H1 (cell line): ENCODE results near the gene STRIP2. TPM values are rescaled to one million over a fixed set of nuclear protein-coding genes. Genes with fewer than 3 reads are reported as not detected.

ENCODE experiments used
- CTCF ChIA-PET: fragments of 300-600 bp; sonication (Branson Sonifier 250); formaldehyde crosslinking; loops from one replicate; lab custom pipeline; 2021; ENCODE audit not compliant: partially characterized antibody; lab: Charles Lee
- POLR2A ChIA-PET: fragments of 300-600 bp; sonication (Branson Sonifier 250); formaldehyde crosslinking; loops from one replicate; lab custom pipeline; 2021; ENCODE audit warnings: inconsistent platforms; ENCODE audit not compliant: partially characterized antibody; lab: Charles Lee
- DNase-seq, 2 experiments: peaks; one replicate each; pipeline versions ENCODE4 v3.0.0 to v3.0.0-alpha.2; 2010 to 2022; ENCODE audit warnings: low spot score in 2 of 2, low read depth in 1 of 2, mixed read lengths in 1 of 2
- FAIRE-seq: peaks from 2 replicates; lab custom pipeline; 2011; peaks lifted over from hg19 to GRCh38; lab: Jason Lieb, UNC
- H2AFZ ChIP-seq: 2 replicates; pipeline ENCODE4 v1.8.1; 2012; ENCODE audit warnings: low read length, inconsistent platforms
- H2AK5ac ChIP-seq: 2 replicates; pipeline ENCODE4 v1.6.1; 2013; ENCODE audit warnings: low read depth, low read length
- H2BK120ac ChIP-seq: replicated peaks from 2 replicates; pipeline ENCODE3; 2013; ENCODE audit warnings: low read depth, low read length, inconsistent platforms
- H2BK12ac ChIP-seq: 2 replicates; pipeline ENCODE4 v1.6.1; 2013; ENCODE audit warnings: low read depth, low read length
- H2BK15ac ChIP-seq: 2 replicates; pipeline ENCODE4 v1.6.1; 2013; ENCODE audit warnings: low read length
- H2BK20ac ChIP-seq: 2 replicates; pipeline ENCODE4 v1.6.1; 2013; ENCODE audit warnings: low read length
- H2BK5ac ChIP-seq: 2 replicates; pipeline ENCODE4 v1.6.1; 2013; ENCODE audit warnings: low read depth, low read length
- H3K14ac ChIP-seq: 2 replicates; pipeline ENCODE4 v1.6.1; 2013; ENCODE audit warnings: inconsistent platforms; ENCODE audit not compliant: insufficient read length
- H3K18ac ChIP-seq: 2 replicates; pipeline ENCODE4 v1.6.1; 2013; ENCODE audit warnings: low read length; ENCODE audit errors: extremely low read depth
- H3K23ac ChIP-seq: 2 replicates; pipeline ENCODE4 v1.6.1; 2013; ENCODE audit warnings: inconsistent platforms; ENCODE audit not compliant: insufficient read length
- H3K23me2 ChIP-seq: 2 replicates; pipeline ENCODE4 v1.6.1; 2013; ENCODE audit warnings: low read depth, low read length
- H3K27ac ChIP-seq: 2 replicates; pipeline ENCODE4 v1.6.1; 2011; ENCODE audit warnings: low read depth, low read length, inconsistent platforms
- H3K27me3 ChIP-seq, 4 experiments: replicated peaks in 1 of 4; 1 replicate in 1 of 4; 2 replicates in 3 of 4; pipeline versions ENCODE4 v1.6.1 to v1.8.1; 2011 to 2013; ENCODE audit warnings: low read length in 3 of 4, mild to moderate bottlenecking in 3 of 4, inconsistent platforms in 2 of 4, mixed read lengths in 2 of 4, moderate library complexity in 1 of 4; ENCODE audit not compliant: control insufficient read depth in 3 of 4, insufficient read depth in 3 of 4; ENCODE audit errors: extremely low read depth in 1 of 4
- H3K36me3 ChIP-seq, 4 experiments: 2 replicates each; pipeline versions ENCODE4 v1.6.1 to v1.8.1; 2011 to 2013; ENCODE audit warnings: mild to moderate bottlenecking in 4 of 4, low read length in 3 of 4, moderate library complexity in 2 of 4, control low read depth in 1 of 4, inconsistent platforms in 1 of 4; ENCODE audit not compliant: insufficient read depth in 4 of 4, control insufficient read depth in 2 of 4
- H3K4ac ChIP-seq: replicated peaks from 2 replicates; pipeline ENCODE3; 2013; ENCODE audit warnings: low read length, low read depth, mixed read lengths, inconsistent platforms; ENCODE audit not compliant: insufficient read length
- H3K4me1 ChIP-seq, 4 experiments: replicated peaks in 1 of 4; 1 replicate in 1 of 4; 2 replicates in 3 of 4; pipeline versions ENCODE4 v1.6.1 to v1.8.1; 2011 to 2013; ENCODE audit warnings: low read length in 3 of 4, inconsistent platforms in 2 of 4, mixed read lengths in 1 of 4; ENCODE audit not compliant: insufficient read depth in 4 of 4, control insufficient read depth in 3 of 4
- H3K4me2 ChIP-seq, 2 experiments: 2 replicates each; pipeline versions ENCODE4 v1.6.1 to v1.8.1; 2011 to 2013; ENCODE audit warnings: low read depth in 2 of 2, low read length in 2 of 2, control low read depth in 1 of 2, inconsistent platforms in 1 of 2, mild to moderate bottlenecking in 1 of 2; ENCODE audit not compliant: insufficient read depth in 1 of 2
- H3K4me3 ChIP-seq, 4 experiments: fragments of 200-600, 300-600 bp in 1 of 4; sonication (generic), shearing (Covaris generic), sonication (Bioruptor Twin) in 1 of 4; 2 replicates each; pipeline versions ENCODE4 v1.5.1 to v1.8.1; 2011 to 2016; ENCODE audit warnings: low read length in 4 of 4, low read depth in 3 of 4, control low read depth in 2 of 4, inconsistent platforms in 2 of 4, mild to moderate bottlenecking in 2 of 4, mixed read lengths in 1 of 4, moderate library complexity in 1 of 4; ENCODE audit not compliant: insufficient read depth in 2 of 4; ENCODE audit errors: extremely low read depth in 1 of 4
- H3K56ac ChIP-seq: replicated peaks from 2 replicates; pipeline ENCODE3; 2013; ENCODE audit warnings: low read depth, mild to moderate bottlenecking, mixed read lengths, low read length, inconsistent platforms; ENCODE audit not compliant: insufficient read length
- H3K79me1 ChIP-seq: 2 replicates; pipeline ENCODE4 v1.6.1; 2013; ENCODE audit warnings: low read depth, low read length, control low read depth
- H3K79me2 ChIP-seq, 2 experiments: 2 replicates each; pipeline versions ENCODE4 v1.6.1 to v1.8.1; 2012 to 2013; ENCODE audit warnings: low read length in 2 of 2, mild to moderate bottlenecking in 2 of 2, inconsistent platforms in 1 of 2; ENCODE audit not compliant: insufficient read depth in 2 of 2, control insufficient read depth in 1 of 2
- H3K9ac ChIP-seq, 4 experiments: replicated peaks in 1 of 4; 1 replicate in 1 of 4; 2 replicates in 3 of 4; pipeline versions ENCODE4 v1.6.1 to v1.8.1; 2011 to 2013; ENCODE audit warnings: low read depth in 3 of 4, low read length in 3 of 4, control low read depth in 2 of 4, mild to moderate bottlenecking in 2 of 4, moderate library complexity in 2 of 4, inconsistent platforms in 1 of 4; ENCODE audit errors: extremely low read depth in 1 of 4
- H3K9me3 ChIP-seq, 2 experiments: 2 replicates each; pipeline versions ENCODE4 v1.6.1 to v1.8.1; 2012 to 2013; ENCODE audit warnings: mild to moderate bottlenecking in 2 of 2, moderate library complexity in 2 of 2, control low read depth in 1 of 2, inconsistent platforms in 1 of 2, low read depth in 1 of 2, low read length in 1 of 2, mixed read lengths in 1 of 2; ENCODE audit not compliant: insufficient read depth in 2 of 2
- H4K20me1 ChIP-seq, 2 experiments: replicated peaks in 1 of 2; 2 replicates each; pipeline versions ENCODE3 to v1.8.1; 2011 to 2013; ENCODE audit warnings: inconsistent platforms in 2 of 2, low read length in 2 of 2, mild to moderate bottlenecking in 1 of 2; ENCODE audit not compliant: insufficient read depth in 2 of 2, control insufficient read depth in 1 of 2
- H4K5ac ChIP-seq: 2 replicates; pipeline ENCODE4 v1.6.1; 2013; ENCODE audit warnings: low read length, low read depth, mixed read lengths, inconsistent platforms; ENCODE audit not compliant: insufficient read length
- H4K8ac ChIP-seq: 2 replicates; pipeline ENCODE4 v1.8.0; 2013; ENCODE audit warnings: mild to moderate bottlenecking, moderate library complexity, low read length, inconsistent platforms; ENCODE audit not compliant: insufficient read depth; ENCODE audit errors: extremely low read depth
- H4K91ac ChIP-seq: replicated peaks from 2 replicates; pipeline ENCODE3; 2013; ENCODE audit warnings: low read length, mixed read lengths, inconsistent platforms; ENCODE audit not compliant: insufficient read length
- BRCA1 ChIP-seq: IDR thresholded peaks from 2 replicates; pipeline ENCODE4 v1.6.1; 2012; ENCODE audit warnings: low read depth, low read length, improper control_type of control experiment
- CBX5 ChIP-seq: fragments of 300-800, 300-1000 bp; sonication (generic); IDR thresholded peaks from 2 replicates; pipeline ENCODE4 v1.7.1; 2016; ENCODE audit warnings: antibody characterized with exemption, low read length, low read depth
- EP300 ChIP-seq, 2 experiments: IDR thresholded peaks; 1 replicate in 1 of 2; 2 replicates in 1 of 2; pipeline ENCODE4 v1.6.1; 2011 to 2012; ENCODE audit warnings: low read depth in 2 of 2, low read length in 2 of 2, mild to moderate bottlenecking in 2 of 2, borderline replicate concordance in 1 of 2, inconsistent platforms in 1 of 2, moderate library complexity in 1 of 2
- JUND ChIP-seq: IDR thresholded peaks from 2 replicates; pipeline ENCODE4 v1.6.1; 2011; ENCODE audit warnings: mild to moderate bottlenecking, improper control_type of control experiment, low read length
- KDM1A ChIP-seq: fragments of 200-600, 300-600 bp; sonication (generic); IDR thresholded peaks from 2 replicates; pipeline ENCODE4 v1.7.1; 2016; ENCODE audit warnings: mild to moderate bottlenecking, low read length, borderline replicate concordance
- KDM4A ChIP-seq: IDR thresholded peaks from one replicate; pipeline ENCODE4 v1.7.1; 2012; ENCODE audit warnings: low read depth, mild to moderate bottlenecking, moderate library complexity, low read length, inconsistent platforms; ENCODE audit not compliant: severe bottlenecking
- RNF2 ChIP-seq: fragments of 200-900, 300-1000 bp; sonication (generic); IDR thresholded peaks from 2 replicates; pipeline ENCODE4 v1.7.1; 2016; ENCODE audit warnings: borderline replicate concordance, low read depth, mild to moderate bottlenecking, antibody characterized with exemption, low read length; ENCODE audit not compliant: poor library complexity, severe bottlenecking; ENCODE audit errors: missing control alignments
- RXRA ChIP-seq: IDR thresholded peaks from 2 replicates; pipeline ENCODE4 v1.6.1; 2011; ENCODE audit warnings: low read depth, mild to moderate bottlenecking, low read length, moderate library complexity; ENCODE audit not compliant: insufficient read depth
- SIN3A ChIP-seq, 2 experiments: IDR thresholded peaks in 1 of 2; conservative IDR thresholded peaks in 1 of 2; 2 replicates each; pipeline ENCODE4 v1.6.1; 2011 to 2012; ENCODE audit warnings: low read length in 2 of 2, improper control_type of control experiment in 1 of 2, low read depth in 1 of 2, mild to moderate bottlenecking in 1 of 2
- SP4 ChIP-seq: IDR thresholded peaks from 2 replicates; pipeline ENCODE4 v1.6.1; 2012; ENCODE audit warnings: low read length, inconsistent platforms
- SRF ChIP-seq: IDR thresholded peaks from 2 replicates; pipeline ENCODE4 v1.6.1; 2011; ENCODE audit warnings: mild to moderate bottlenecking, low read depth, low read length, moderate library complexity
- WGBS, 2 experiments: shearing (Covaris generic) in 1 of 2; methylation state at CpG; one replicate each; pipeline versions ENCODE4 v1.1.6 to v1.1.7; 2013 to 2015; ENCODE audit warnings: low lambda C conversion rate in 2 of 2, mixed read lengths in 2 of 2, inconsistent platforms in 1 of 2, low coverage in 1 of 2, missing lambda C conversion rate in 1 of 2; ENCODE audit not compliant: insufficient replicate concordance in 2 of 2, insufficient coverage in 1 of 2, insufficient read length in 1 of 2; ENCODE audit errors: extremely low coverage in 1 of 2, missing lambda C conversion rate in 1 of 2; 5-methylcytosine and 5-hydroxymethylcytosine counted together
- polyA plus RNA-seq, 7 experiments: library from polyadenylated mRNA; depleted of rRNA in 3 of 7; stranded (reverse) in 5 of 7; unstranded in 2 of 7; fragments of >200 nt in 5 of 7; fragments of 200-250 nt in 2 of 7; gene quantifications; 1 replicate in 5 of 7; 2 replicates in 1 of 7; 4 replicates in 1 of 7; pipeline versions ENCODE4 v1.2.1 to v1.2.3, GENCODE V29; 2011 to 2013; ENCODE audit warnings: missing spikeins in 2 of 7, mixed read lengths in 2 of 7
- total RNA-seq: library from RNA; stranded (reverse); fragmentation: NEBNext Ultra II Directional; extraction: Animal tissue kit (Norgen Biotek cat#: 25700); gene quantifications from 2 replicates; pipeline ENCODE4 v1.2.1, GENCODE V29; 2021

STRIP2 gene
- total and polyA plus RNA-seq, 2 of the 8 experiments (the other 6 are each of a cell fraction or from before 2014, with no cell fraction given), result 5.3 to 8.2 TPM

GRCh38 chr7:129453510-129454248 is 19.4 kb downstream of the STRIP2 start:
- 95% methylated on average over 1 of the region's 1 CpG; no CpG with 5 or more reads in 1 of the 2 experiments for WGBS, 2 experiments
- Histone ChIP-seq H2BK5ac (no peak overlapping the region), H4K91ac (no peak overlapping the region), H3K9ac (no peak overlapping the region), H2BK12ac (no peak overlapping the region), H2BK20ac (no peak overlapping the region), H3K27me3 (no peaks in the 10 kb centered on the region), H4K5ac (no peak overlapping the region), H2AFZ (no peak overlapping the region), H3K23me2 (no peaks in the 10 kb centered on the region), H3K27ac (no peak overlapping the region), H3K4me3 (no peak overlapping the region), H3K79me1 (no peaks in the 10 kb centered on the region), H3K18ac (no peak overlapping the region), H2AK5ac (no peak overlapping the region), H3K4ac (no peak overlapping the region), H3K4me1 (no peaks in the 10 kb centered on the region), H2BK120ac (no peak overlapping the region), H3K4me2 (no peak overlapping the region), H3K79me2 (no peaks in the 10 kb centered on the region; a peak in 1 of 4 replicates), H2BK15ac (no peak overlapping the region), H3K9me3 (no peaks in the 10 kb centered on the region), H4K20me1 (no peaks in the 10 kb centered on the region), H3K23ac (no peak overlapping the region), H3K56ac (no peak overlapping the region), H3K36me3 (peaks cover 6 to 51% (median 18%) of the 10 kb centered on the region in 4 experiments; a peak in 7 of 8 replicates), H4K8ac (no peak overlapping the region), H3K14ac (no peak overlapping the region)
- CTCF ChIA-PET, result interaction anchor here (0.5 to 2.2 kb wide), 6 partner anchors 10 to 585 kb away, joined by 3 to 9 read pairs (median 3); no protein-coding TSS in a partner anchor
- DNase-seq (no peak), FAIRE-seq (no peak)
- POLR2A ChIA-PET, result interaction anchor here (0.7 to 1.8 kb wide), 3 partner anchors 13 to 223 kb away, joined by 3 to 4 read pairs (median 4); no protein-coding TSS in a partner anchor
- no peak for TF ChIP-seq KDM1A
- TF ChIP-seq CBX5, result no peak
- no peak for TF ChIP-seq EP300 (IDR thresholded peaks at IDR 0.05; ENCODE audit: borderline replicate concordance in 1 of 2, low read depth in 2 of 2, low read length in 2 of 2)
- TF ChIP-seq KDM4A, result no peak
- TF ChIP-seq SP4, result no peak
- no peak for TF ChIP-seq BRCA1
- TF ChIP-seq RNF2, result no peak
- no peak for TF ChIP-seq SIN3A (conservative IDR thresholded peaks at IDR 0.05 in 1 of 2, IDR thresholded peaks at IDR 0.05 in 1 of 2; ENCODE audit: low read depth in 1 of 2, low read length in 2 of 2)
- no peak for TF ChIP-seq RXRA
- TF ChIP-seq SRF, result no peak
- no peak for TF ChIP-seq JUND
